Activated naive CD4-positive, alpha-beta T cell treated with anti-CD3 and anti-CD28 coated beads, Interleukin-2, amount 50 U/mL, for 16 hours (primary cell): ENCODE measurements around the gene TRIML2.

Source experiments
- DNase-seq: peaks from one replicate; pipeline ENCODE4 v3.0.0-alpha.2; 2020

Gene TRIML2

GRCh38 chr4:188109157-188109755, at the start of gene TRIML2:
TSS of gene TRIML2 (minus strand) at chr4:188109603. CDS start at chr4:188105368, 4,235 bp downstream.
- no peak for DNase-seq

DNA sequence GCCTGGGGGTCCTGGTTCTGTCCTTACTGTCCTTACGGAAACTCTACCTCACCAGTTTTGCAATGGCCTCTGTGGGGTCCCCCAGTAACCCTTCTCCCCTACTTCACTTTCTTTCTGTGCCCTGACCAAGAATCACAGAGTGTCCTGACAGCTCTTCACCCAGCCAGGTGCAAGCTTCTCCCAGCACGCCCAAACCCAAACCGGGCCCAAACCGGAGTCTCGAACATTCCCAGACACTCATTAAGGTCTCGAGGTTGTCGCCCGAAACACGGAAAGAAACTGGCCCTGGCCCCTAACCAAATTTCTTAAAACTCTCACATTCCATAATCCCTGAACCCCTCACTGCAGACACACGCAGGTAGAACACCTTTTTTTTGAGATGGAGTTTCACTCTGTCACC, 48.9 kb upstream of the TRIML2 start:
- DNase-seq: no peak

DNA sequence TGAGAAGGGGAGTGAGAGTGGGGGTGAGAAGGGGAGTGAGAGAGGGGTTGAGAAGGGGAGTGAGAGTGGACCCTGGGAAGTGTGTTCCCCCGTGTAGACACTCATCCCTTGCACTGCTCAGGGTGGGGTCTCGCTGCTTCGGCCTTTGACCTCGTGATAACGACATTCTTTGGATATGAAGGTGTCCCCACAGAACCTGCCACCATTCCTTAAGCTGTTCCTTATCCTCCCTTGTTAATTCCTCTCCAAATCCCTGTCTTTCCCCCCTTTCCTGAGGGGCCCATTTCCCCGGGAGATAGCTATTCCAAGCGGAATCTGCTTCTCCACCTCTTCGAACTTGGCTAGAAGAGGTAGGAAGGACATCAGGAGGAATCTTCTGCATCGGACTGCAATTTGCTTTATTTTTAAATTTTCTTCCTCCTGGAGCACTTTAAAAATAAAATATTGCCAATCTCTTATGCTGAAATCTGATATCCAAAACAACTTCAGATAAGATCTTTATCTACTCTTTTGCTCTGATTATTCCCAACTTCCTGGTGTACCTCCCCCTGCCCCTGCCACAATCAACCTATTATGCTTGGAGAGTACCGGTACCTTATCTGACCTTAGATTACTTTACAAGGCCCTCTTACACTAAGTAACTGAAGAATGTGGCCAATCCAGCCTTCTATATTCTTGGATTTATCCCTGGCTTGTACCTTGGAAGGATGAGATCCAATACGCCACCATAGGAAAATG, 45.4 kb upstream of the TRIML2 start:
- DNase-seq: no peak

DNA sequence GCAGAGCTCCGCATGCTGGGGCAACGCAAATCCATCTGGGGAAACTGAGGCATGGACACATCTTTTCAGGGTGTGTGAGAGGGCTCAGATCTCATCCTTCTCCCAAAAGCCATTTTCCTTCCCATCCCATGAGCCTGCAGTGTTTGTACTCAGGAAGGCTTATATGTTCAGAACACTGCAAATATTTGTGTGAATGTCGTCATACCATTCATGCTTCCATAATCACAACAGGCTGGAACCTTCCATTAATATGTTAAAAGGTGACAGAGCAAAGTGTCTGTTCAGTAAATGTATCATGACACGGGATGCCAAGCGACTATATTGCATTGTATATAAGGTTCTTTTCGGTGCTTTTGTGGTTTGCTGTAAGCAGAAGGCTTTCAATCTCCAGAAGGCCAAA, 38.4 kb upstream of the TRIML2 start:
- DNase-seq: no peak

DNA sequence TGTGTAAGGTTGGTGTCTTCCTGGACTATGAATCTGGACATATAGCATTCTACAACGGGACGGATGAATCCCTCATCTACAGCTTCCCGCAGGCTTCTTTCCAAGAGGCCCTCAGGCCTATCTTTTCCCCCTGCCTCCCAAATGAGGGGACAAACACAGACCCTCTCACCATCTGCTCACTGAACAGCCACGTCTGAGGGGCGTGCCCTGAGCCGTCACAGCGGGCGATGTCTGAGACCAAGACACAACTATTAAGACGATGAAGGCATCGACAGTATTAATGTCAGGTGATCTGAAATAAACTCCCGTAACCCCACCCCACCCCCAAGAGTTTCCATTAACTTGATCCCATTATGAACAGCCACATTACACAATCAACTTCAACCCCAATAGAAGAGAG, 37.8 kb upstream of the TRIML2 start:
- no peak for DNase-seq

DNA sequence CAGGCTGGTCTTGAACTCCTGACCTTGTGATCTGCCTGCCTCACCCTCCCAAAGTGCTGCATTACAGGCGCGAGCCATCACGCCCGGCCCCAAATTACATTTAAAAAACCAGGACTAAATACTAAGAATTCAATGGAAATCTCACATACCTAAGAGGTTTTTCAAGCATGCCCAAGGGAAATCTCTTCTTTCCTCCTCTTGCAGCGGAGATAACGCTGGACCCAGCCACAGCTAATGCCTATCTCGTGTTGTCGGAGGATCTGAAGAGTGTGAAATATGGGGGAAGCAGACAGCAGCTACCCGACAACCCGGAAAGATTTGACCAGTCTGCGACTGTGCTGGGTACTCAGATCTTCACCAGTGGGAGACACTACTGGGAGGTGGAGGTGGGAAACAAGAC, 37.2 kb upstream of the TRIML2 start:
- no peak for DNase-seq

GRCh38 chr4:188145601-188146000, 36.2 kb upstream of the TRIML2 start:
- DNase-seq: no peak

DNA sequence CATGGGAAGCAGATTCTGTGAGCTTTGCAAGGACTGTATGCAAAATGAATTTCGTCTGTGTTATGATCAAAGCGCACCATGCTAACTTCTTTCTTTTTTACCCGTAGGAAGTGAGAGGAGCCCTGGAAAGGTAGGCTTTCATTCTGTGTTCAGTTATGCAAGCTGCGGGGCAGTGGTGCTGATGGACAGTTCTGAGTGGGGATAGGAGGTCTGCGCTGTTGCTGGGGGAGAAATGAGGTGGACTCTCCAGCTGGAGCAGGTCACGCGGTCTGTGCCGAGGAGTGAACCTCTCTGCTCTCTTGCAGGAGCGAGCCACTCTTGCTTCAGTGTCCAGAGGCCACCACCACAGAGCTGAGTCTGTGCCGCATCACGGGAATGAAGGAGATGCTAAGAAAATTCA, 34.3 kb upstream of the TRIML2 start:
- no peak for DNase-seq

DNA sequence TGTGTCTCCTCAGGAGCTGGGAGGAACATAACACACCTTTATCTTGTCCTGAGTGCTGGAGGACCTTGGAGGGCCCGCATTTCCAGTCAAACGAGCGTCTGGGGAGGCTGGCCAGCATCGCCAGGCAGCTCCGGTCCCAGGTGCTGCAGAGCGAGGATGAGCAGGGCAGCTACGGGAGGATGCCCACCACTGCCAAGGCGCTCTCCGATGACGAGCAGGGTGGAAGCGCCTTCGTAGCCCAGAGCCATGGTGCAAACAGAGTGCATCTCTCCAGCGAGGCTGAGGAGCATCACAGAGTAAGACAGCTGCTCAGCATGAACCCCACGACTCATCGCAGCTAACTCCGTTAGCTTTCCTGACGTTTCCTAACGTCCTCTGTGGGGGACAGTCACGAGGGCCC, 30.3 kb upstream of the TRIML2 start:
- no peak for DNase-seq

DNA sequence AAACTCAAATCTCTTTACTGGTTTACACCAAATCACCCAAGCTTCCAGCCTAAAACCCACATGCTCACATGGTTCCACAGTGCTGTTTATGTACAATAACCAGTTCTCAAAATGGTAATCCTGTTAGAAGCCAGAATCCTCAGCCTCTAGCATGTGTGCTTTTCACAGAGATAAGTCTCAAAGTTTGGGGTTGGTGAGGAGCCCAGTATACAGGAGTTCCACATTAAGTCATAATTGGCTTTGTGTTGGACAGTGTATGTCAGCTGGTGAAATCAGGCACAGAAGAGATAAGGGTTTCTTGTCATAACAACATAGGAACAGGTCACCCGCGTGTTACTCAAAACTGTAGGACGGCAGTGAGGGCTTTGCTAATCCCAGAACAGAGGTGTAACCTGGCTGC, 29.7 kb upstream of the TRIML2 start, which contains the start of gene TRIML1:
Gene TRIML1, plus strand, starts transcription at position 301 of the 400 bp plus-strand sequence. CDS start 118 bp downstream, outside the sequence.
- DNase-seq: no peak

DNA sequence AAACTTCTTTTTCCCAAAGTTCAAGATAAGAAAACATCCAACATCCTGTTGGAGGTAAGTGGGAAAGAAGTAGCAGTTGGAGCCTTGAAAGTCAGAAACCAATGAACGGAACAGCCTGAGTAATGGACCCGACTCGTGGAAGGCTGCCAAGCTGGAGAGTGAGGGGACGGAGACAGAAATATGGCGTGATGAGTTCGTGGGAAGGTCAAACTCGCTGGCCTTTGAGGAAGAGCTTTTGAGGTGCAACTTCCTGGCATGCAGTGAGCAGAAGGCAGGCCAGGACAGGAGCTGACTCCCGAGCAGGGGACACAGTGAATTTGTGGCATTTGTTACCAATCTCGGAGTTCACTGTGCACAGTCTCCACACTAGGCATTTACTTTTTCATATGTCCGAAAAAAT, 28.8 kb upstream of the TRIML2 start:
- DNase-seq: no peak

DNA sequence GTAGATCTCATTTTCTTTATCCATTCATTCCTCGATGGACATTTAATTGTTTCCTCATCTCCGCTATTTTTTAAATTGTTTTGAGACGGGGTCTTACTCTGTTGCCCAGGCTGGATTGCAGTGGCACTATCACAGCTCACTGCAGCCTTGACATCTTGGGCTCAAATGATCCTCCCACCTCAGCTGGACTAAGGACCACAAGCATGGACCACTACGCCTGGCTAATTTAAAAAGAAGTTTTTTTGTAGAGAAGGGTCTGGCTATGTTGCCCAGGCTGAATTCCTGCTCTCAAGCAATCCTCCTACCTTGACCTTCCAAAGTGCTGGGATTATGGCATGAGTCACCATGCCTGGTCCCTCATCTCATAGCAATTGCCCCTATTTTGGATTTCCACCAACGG, 22.8 kb upstream of the TRIML2 start:
- DNase-seq: no peak

DNA sequence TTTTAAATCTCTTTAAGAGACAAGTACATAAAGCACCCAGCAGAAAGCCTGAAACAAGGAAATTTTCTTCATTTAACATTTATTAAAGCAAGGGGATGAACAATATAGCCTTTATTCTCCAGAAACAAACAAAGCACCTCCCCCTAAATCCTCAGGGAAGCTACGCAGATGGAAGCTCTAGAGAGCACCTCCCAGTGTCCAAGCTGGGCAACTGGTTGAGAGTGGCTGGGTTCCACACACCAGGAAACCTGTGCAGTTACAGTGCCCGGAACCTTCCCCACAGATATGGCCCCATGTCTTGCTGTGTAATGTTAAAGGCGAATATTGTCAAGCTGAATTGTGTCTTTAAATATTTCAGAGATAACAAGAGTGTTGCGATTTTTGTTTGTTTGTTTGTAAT, 21.0 kb upstream of the TRIML2 start:
- no peak for DNase-seq

DNA sequence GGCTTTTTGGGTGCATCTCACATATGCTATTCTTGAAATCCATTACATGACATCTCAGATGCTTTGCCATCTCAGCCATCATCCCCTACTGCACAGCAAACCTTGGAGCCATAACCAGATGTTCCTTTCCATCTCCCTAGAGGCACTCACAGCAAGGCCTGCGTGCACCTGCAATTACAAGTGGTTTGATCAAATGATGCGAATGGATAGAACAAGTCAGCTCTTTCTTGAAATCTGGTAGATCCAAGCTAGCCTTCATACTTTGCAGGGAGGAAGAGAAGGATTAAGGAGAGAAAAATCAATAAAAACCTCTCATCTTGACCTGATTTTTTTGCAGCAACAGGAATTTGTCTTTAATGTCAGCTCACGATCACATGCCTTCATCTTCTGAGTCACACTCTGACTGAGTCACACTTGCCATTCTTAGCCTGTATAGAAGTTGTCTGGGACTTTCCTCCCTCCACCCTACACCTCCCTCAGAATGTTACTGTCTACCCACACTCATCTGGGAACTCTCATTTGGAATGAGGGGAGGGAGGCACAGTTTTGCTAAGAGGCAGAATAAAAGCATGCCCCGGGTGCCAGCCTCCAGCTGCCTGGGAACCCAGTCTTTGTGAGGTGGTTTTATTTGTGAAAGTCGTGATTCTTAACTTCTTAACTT, 17.9 kb upstream of the TRIML2 start:
- DNase-seq: no peak

DNA sequence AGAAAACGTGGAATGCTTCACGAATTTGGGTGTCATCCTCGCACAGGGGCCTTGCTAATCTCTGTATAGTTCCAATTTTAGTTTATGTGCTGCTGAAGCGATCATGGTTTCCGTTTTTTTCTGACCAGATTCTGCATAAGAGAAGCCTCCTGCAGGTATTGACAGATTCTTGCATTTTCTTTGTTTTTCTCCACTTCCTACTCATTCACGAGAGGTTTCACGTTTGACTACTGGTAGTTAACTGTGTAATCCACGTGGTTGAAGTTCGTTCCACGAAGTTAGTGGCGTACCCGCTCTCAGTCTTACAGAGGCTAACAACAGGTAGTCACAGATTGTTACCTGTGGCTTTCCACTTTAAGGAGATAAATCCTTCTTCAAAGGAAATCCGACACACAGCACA, 12.1 kb upstream of the TRIML2 start:
- DNase-seq: no peak

DNA sequence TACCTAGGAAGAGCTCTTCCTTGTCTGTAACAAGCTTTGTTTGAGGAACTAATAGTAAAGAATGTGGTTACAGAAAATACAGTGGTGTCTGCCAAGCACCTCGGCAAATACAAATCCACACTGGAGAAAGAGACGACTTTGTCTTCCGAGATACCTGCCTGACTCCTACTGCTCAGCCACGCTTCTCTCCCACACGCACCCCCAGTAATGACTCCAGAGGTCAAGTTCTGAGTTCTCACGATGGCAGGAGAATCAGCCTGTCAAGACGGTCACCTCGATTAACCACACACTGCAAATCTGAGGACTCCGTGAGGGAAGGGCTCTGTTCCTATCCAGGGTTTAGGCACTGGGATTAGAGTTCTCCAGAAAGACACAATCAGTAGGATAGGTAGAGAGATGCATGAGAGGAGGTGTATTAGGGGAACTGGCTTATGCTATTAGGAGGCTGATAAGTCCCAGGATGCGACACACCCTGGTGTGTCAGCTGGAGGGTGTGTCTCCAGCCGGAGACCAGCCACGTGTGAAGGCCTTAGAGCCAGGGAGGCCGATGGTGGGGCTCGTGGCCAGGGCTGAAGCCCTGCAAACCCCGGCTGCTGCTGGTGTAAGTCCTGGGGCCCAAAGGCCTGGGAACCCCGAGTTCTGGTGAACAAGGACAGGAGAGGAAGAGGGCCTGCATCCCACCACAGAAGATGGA, 8.4 kb upstream of the TRIML2 start:
- no peak for DNase-seq

DNA sequence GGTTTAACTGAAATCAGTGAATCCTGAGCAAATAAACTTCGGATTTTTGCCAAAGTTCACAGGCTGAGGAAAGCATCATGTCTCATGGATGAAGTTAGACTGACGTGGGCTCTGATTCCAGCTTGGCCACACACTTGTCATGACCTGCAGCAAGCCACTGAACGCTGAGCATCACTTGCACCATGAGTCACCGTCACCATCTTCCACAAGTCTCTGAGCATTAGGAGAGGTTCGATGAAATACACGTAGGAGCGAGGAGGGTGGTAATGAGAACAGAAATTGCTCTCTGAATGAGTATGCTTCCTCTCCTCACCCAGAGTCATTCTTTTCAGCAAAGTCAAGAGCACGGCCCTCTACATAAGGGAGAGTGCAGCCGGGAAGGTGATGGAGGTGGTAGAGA, 3.8 kb upstream of the TRIML2 start:
- no peak for DNase-seq

- no peak for DNase-seq
These were observed 2.6 kb upstream of the TRIML2 start for GRCh38 chr4:188111955-188112354.

- DNase-seq: no peak
These were observed 1.5 kb upstream of the TRIML2 start for GRCh38 chr4:188110741-188111471.

DNA sequence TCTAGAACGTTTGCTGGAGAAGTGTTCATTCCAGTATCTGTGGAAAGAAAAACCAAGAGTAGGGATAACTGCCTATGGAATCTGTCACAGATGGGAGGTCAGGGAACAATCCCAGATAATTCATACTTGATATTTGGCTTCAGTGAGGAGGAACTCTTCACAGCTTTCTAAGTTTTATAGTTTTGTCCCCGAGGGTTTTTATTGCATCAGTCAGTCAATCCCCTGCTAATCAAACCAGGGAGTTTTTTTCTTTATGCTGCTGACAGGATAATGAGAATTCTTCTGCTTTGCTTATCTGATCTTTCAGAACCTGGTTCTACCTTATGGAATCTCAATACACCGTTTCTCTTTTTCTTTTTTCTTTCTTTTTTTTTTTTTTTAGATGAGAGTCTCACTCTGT, 633 bp upstream of the TRIML2 start:
- DNase-seq: no peak

GRCh38 chr4:188107931-188108843, 1.2 kb downstream of the TRIML2 start:
- DNase-seq: no peak

GRCh38 chr4:188106454-188106853, 2.9 kb downstream of the TRIML2 start:
- no peak for DNase-seq
